HG03460 (cell line): ENCODE measurements around the gene DMKN.
"Not testable (repeated sequence)": the region's sequence is repeated elsewhere in the genome, so short reads cannot be mapped to it uniquely, and the experiment has no call there.

Experiments
- ATAC-seq: cut with Tn5 transposase; IDR thresholded peaks from one replicate; pipeline ENCODE4 v1.9.1; 2021; ENCODE audit not compliant: unreplicated experiment

The DMKN gene

GRCh38 chr19:35468637-35469036, 44.8 kb downstream of the DMKN start:
- ATAC-seq, result peak; percentile 65

DNA sequence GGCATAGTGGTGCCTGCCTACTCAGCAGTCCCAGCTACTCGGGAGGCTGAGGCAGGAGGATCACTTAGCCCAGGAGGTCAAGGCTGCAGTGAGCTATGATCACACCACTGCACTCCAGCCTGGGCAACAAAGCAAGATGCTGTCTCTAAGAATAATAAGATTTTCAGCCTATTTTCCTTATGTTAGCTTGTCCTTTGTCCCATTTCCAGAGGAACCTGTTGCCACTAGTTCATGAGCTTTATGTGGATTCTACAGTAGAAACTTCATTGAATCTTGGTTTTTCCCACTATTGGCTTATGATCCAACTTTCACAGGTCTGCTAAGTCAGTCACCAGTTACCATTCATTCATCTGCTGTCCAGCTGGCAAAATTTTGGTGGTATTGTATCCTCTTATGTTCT, 47.2 kb downstream of the DMKN start:
- ATAC-seq, result no peak

DNA sequence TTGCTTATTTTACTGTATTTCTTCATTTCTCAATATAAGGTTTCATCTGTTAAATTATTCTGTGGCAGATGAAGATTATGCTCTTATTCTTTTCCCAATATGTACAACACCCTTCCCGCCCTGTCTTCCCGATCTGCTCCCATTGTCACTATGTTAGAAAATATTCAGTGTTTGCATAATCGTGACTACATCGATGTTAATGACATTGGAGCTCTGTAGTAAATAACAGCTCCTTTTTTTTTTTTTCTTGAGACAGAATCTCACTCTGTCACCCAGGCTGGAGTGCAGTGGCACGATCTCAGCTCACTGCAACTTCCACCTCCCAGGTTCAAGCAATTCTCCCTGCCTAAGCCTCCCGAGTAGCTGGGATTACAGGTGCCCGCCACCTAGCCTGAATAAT, 50.5 kb downstream of the DMKN start:
- not testable (repeated sequence) for ATAC-seq

DNA sequence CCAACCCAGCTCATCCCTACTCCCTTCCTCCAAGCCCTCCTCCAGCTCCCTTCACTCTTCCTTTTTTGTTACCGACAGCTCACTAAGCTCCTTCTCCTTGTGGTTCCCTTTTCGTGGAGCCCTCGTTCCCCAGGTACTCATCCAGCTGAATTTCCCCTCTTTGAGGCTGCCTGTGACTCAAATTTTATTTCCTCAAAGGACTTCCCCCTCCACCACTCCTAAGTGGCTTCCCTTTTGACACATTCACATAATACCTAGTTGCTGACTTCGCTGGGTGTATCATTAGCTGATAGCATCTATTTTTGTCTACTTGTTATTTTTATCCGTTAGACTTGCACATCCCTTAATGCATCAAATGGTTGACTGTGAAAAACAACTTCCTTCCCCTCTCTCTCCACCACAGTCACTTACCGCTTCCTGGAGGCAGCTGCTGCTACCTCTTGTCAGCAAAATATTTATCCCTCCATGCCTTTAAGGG, 50.9 kb downstream of the DMKN start:
- ATAC-seq, result peak; percentile 57

DNA sequence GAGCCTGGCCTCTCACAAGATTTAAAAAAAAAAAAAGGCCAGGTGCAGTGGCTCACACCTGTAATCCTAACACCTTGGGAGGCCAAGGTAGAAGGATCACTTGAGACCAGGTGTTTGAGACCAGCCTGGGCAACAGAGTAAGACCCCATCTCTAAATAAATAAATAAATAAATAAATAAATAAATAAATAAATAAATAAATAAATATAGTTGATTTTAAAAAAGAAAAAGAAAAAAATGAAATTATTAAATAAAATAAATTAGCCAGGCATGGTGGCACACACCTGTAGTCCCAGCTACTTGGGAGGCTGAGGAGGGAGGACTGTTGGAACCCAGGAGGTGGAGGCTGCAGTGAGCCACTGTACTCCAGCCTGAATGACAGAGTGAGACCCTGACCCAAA, 51.7 kb downstream of the DMKN start:
- ATAC-seq, result not testable (repeated sequence)

GRCh38 chr19:35461060-35461459, 52.4 kb downstream of the DMKN start:
- no peak for ATAC-seq

- no peak for ATAC-seq
Observed at GRCh38 chr19:35460608-35461007, 52.8 kb downstream of the DMKN start.

DNA sequence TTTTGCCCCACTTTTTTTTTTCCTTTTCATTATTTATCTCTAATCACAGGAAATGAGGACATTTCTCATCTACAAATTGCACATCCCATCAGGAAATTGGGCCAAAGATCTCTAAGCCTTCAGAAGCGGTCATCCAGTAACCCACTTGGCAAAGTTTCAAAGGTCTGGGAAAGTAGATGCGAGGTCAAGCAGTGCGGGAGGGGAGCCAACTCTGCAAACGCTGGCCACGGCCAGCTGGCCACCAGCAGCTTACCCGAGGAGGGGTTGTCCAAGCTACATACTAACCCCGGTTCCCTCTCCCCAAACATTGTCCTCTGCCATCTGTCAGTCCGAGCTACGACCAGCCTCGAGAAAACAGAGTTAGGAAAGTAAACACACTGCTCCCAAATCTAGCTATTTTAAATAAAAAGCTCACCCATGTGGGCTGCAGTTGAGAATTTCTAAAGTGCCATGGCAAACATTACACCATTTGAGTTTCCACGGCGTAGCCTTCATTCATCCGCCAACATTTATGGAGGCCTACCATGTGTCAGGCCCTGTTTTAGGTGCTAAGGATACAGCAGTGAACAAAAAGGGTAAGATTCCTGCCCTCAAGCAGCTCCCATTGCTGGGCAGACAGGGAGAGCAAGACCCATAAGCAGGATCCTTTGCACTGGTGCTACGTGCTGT, 53.9 kb downstream of the DMKN start:
- no peak for ATAC-seq

- ATAC-seq, result peak; percentile 61
Observed at GRCh38 chr19:35458731-35459391, 54.6 kb downstream of the DMKN start.

- ATAC-seq, result no peak
Observed at GRCh38 chr19:35458192-35458591, 55.3 kb downstream of the DMKN start.

DNA sequence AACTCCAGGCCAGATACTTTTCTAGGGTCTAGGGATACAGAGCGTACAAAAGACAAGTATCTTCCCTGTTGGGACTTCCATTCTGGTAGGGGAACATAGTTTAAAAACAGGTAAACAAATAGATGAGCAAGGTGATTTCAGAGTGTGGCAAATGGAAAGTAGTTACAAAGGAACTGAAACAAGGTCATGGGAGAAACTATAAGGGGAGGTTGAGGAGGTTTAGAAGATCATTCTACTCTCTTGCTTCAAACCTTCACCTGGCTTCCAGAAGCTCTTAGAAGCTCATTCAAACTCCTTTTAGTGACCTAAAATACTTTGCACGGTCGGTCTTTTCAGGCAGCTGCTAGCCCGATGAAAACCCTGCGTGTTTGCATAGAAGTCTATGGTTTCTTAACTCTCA, 56.3 kb downstream of the DMKN start:
- ATAC-seq, result no peak

GRCh38 chr19:35455616-35456201, 57.7 kb downstream of the DMKN start:
- no peak for ATAC-seq

GRCh38 chr19:35454663-35455062, 58.8 kb downstream of the DMKN start:
- no peak for ATAC-seq

- ATAC-seq, result peak; percentile 50
Observed at GRCh38 chr19:35451338-35452096, 61.9 kb downstream of the DMKN start.

DNA sequence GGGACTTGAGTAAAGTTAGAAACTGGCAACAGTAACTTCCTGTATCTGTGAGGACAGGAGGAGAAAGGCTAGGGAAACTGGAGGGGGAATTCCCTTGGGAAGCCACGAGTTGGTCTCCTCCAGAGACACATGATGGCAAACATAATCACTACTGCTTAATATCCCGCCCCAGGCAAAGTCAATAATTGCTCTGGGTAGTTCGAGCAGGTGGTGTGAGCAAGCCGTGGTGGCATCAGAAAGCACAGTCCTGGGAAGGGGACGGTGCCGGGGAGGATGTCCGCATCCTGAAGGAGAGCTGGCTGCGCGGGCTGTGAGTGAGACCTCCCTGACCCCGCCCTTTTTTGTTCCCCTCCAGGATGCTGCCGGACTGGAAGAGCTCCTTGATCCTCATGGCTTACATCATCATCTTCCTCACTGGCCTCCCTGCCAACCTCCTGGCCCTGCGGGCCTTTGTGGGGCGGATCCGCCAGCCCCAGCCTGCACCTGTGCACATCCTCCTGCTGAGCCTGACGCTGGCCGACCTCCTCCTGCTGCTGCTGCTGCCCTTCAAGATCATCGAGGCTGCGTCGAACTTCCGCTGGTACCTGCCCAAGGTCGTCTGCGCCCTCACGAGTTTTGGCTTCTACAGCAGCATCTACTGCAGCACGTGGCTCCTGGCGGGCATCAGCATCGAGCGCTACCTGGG, 63.9 kb downstream of the DMKN start:
- no peak for ATAC-seq

- no peak for ATAC-seq
Observed at GRCh38 chr19:35447606-35448469, 65.6 kb downstream of the DMKN start, which contains the start of gene FFAR2. TSS of gene FFAR2 (plus strand) at chr19:35448257. CDS start at chr19:35449715, 1,458 bp downstream.
